Fibroblast of pulmonary artery (primary cell): ENCODE data around the gene MLLT3.

Experiments
- DNase-seq: peaks from one replicate; pipeline ENCODE4 v3.0.0-alpha.2; 2010; ENCODE audit warnings: low read depth
- H3K4me3 ChIP-seq: replicated peaks from 2 replicates; pipeline ENCODE4 v1.5.1; 2011; ENCODE audit warnings: low read depth, mild to moderate bottlenecking, control low read depth, low read length, moderate library complexity
- TF ChIP-seq, protein P1 (sequence below): IDR thresholded peaks from 2 replicates; pipeline ENCODE4 v1.5.1; 2011; ENCODE audit warnings: mild to moderate bottlenecking, control low read depth, low read length, inconsistent platforms; ENCODE audit errors: missing control alignments

MLLT3 gene

DNA sequence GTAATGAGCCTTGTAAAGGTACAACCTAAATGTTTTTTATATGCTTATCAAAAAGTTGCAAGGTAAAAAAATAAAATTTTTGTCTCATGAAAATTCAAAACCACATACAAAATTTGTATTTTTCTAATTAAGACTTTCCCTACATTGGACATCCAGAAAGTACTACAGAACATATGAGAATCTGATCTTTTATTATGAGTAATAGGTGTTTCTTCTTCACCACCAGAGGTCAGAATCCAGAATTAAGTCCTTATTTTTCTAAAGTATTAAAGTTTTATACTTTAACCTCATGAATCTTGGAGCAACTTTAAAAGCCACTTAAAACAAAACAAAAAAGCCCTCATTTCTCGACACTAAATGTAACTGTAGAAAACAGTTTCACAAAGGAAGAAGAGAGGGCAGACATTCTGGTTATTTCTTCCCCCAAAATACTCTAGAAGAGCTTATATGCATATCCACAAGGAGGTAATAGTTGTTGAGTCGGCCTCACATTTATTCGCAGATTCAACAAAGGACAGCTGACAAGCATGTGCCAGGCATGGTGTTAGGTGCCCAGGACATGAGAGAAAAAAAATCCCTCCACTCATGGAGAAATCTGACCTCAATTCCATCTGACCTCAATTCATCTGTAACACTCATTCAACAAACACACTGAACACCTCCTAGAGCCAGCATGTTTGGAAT is 69.3 kb downstream of the MLLT3 start:
- TF ChIP-seq, protein P1, sequence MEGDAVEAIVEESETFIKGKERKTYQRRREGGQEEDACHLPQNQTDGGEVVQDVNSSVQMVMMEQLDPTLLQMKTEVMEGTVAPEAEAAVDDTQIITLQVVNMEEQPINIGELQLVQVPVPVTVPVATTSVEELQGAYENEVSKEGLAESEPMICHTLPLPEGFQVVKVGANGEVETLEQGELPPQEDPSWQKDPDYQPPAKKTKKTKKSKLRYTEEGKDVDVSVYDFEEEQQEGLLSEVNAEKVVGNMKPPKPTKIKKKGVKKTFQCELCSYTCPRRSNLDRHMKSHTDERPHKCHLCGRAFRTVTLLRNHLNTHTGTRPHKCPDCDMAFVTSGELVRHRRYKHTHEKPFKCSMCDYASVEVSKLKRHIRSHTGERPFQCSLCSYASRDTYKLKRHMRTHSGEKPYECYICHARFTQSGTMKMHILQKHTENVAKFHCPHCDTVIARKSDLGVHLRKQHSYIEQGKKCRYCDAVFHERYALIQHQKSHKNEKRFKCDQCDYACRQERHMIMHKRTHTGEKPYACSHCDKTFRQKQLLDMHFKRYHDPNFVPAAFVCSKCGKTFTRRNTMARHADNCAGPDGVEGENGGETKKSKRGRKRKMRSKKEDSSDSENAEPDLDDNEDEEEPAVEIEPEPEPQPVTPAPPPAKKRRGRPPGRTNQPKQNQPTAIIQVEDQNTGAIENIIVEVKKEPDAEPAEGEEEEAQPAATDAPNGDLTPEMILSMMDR = peak; percentile 29
- no peak overlapping the region for H3K4me3 ChIP-seq
- peak; percentile 17 for DNase-seq

DNA sequence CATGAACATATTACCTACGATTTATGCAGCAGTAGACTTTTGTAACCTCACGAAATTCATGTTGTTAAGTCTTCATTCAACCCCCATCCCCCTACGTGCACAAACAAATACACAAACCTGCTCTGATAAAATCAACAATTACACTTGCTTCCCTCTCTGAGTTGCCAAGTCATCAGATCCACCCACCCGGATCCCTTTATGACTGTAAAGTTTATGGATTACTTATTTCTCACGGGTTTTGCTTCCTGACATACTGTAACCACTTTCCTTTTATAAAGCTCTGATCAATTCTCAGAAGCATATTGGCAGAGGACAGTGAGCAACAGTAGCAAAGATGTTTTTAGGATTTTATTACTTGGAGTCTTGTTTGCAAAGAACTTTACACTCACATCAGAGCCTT is 70.5 kb downstream of the MLLT3 start:
- H3K4me3 ChIP-seq = no peak overlapping the region
- DNase-seq = no peak
- TF ChIP-seq, protein P1 = no peak

DNA sequence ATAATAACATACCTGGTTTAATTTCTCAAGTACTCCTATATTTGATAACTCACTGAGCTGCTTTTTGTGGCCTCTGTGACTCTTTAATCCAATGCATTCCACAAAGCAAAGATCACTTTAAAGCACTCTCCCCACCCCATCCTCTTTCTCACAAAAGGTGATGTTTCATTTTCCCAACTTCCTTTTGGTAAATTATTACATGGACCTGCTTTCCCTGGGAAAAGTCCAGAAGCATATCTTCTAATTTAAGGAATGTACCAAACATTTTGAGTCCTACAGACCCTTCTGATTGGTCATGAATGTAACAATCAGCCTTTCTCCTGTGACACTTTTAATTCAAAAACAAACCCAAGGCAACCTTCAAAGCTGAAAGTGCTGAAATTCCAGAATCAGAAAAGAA is 71.1 kb downstream of the MLLT3 start:
- no peak overlapping the region for H3K4me3 ChIP-seq
- TF ChIP-seq, protein P1 = no peak

DNA sequence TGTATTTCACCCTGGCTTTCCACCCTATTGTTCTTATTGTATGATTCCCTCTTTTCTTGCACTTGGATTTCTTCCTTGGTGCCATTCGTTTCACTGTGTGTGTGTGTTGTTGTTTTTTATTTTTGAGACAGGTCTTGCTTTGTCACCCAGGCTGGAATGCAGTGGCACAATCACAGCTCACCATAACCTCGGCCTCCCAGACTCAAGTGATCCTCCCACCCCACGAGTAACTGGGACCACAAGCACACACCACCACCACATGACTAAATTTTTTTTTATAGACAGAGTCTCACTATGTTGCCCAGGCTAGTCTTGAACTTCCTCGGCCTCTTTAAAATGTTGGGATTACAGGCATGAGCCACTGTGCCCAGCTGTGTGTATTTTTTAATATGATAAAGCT is 72.0 kb downstream of the MLLT3 start:
- no peak for DNase-seq
- no peak overlapping the region for H3K4me3 ChIP-seq
- TF ChIP-seq, protein P1 = no peak

More for the DNA sequence above, 71.1 kb downstream of the MLLT3 start:
- DNase-seq = no peak

DNA sequence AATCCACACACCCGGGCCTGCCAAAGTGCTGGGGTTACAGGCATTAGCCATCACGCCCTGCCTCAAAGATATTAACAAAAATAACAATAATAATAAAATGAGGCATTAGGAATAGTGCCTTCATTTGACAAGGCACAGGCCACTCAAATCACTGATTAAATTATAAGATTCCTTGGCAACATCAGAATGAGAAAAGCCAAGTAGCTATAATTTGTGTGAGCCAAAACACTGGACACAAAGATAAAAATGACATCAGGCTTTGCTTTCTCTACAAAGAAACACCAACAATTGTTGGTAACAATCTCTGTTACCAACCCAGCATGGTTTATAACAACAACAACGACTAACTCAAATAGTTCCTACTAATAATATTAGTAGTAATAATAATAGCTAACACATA is 73.2 kb downstream of the MLLT3 start:
- H3K4me3 ChIP-seq = no peak overlapping the region
- TF ChIP-seq, protein P1 = no peak
- DNase-seq = no peak

DNA sequence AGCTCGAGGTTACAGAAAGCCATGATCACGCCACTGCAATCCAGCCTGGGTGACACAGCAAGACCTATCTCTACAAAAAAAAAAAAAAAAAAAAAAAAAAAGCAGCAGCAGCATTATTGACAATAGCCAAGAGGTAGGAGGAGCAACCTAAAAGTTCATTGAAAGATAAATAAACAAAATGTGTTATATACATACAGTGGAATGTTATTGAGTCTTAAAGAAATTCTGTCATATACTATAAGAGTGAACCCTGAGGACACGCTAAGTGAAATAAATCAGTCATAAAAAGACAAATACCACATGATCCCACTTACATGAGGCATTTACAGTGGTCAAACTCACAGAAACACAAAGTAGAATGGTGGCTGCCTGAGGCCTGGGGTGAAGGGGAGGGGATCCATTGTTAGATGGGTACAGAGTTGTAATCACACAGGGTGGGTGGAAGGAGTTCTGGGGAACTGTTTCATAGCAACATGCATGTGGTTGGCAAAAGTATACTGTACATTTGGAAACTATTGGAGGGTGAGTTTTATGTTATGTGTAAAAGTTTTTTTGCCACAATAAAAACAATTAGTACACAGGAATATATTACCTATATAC is 77.2 kb downstream of the MLLT3 start:
- TF ChIP-seq, protein P1 = no peak
- no peak for DNase-seq
- H3K4me3 ChIP-seq = no peak overlapping the region

DNA sequence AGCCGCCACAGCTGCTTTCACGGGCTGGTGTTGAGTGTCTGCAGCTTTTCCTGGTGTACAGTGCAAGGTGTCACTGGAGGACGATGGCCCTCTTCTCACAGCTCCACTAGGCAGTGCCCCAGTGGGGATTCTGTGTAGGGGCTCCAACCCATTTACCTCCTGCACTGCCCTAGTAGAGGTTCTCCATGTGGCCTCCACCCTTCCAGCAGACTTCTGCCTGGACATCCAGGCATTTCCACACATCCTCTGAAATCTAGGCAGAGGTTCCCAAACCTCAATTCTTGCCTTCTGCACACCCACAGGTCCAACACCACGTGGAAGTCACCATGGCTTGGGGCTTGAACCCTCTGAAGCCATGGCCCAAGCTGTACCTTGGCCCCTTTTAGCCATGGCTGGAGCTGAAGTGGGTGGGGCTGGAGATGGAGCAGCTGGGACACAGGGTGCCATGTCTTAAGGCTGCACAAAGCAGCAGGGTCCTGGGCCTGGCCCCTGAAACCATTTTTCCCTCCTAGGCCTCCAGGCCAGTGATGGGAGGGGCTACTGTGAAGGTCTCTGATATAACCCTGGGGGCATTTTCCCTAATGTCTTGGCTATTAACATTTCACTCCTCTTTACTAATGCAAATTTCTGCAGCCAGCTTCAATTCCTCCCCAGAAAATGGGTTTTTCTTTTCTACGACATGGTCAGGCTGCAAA is 82.0 kb downstream of the MLLT3 start:
- TF ChIP-seq, protein P1 = no peak
- DNase-seq = no peak
- H3K4me3 ChIP-seq = no peak overlapping the region
